PFSK-1 (cell line): ENCODE results near the gene RASSF4.

ENCODE experiments used
- FOXP2 ChIP-seq: optimal IDR thresholded peaks from 2 replicates; pipeline ENCODE3; 2011; ENCODE audit warnings: borderline replicate concordance, control low read depth, inconsistent platforms; ENCODE audit not compliant: insufficient read depth; ENCODE audit errors: extremely low read length, extremely low read depth
- POLR2AphosphoS5 ChIP-seq: IDR thresholded peaks from 2 replicates; pipeline ENCODE4 v1.6.1; 2012; ENCODE audit warnings: low read depth, mild to moderate bottlenecking, control low read depth, low read length, moderate library complexity
- SIN3A ChIP-seq: IDR thresholded peaks from 2 replicates; pipeline ENCODE4 v1.6.1; 2012; ENCODE audit warnings: mild to moderate bottlenecking, low read length, moderate library complexity, borderline replicate concordance; ENCODE audit not compliant: insufficient read depth
- TAF1 ChIP-seq: IDR thresholded peaks from 2 replicates; pipeline ENCODE4 v1.6.1; 2012; ENCODE audit warnings: low read length, control low read depth, borderline replicate concordance; ENCODE audit not compliant: insufficient read depth
- TF ChIP-seq, protein P1 (sequence below), 2 experiments: IDR thresholded peaks; 2 replicates each; pipeline versions ENCODE4 v1.6.1 to v1.8.0; 2011 to 2012; ENCODE audit warnings: low read depth in 2 of 2, low read length in 2 of 2, control low read depth in 1 of 2, inconsistent platforms in 1 of 2, mild to moderate bottlenecking in 1 of 2, moderate library complexity in 1 of 2; ENCODE audit not compliant: insufficient read depth in 1 of 2

Gene RASSF4

DNA sequence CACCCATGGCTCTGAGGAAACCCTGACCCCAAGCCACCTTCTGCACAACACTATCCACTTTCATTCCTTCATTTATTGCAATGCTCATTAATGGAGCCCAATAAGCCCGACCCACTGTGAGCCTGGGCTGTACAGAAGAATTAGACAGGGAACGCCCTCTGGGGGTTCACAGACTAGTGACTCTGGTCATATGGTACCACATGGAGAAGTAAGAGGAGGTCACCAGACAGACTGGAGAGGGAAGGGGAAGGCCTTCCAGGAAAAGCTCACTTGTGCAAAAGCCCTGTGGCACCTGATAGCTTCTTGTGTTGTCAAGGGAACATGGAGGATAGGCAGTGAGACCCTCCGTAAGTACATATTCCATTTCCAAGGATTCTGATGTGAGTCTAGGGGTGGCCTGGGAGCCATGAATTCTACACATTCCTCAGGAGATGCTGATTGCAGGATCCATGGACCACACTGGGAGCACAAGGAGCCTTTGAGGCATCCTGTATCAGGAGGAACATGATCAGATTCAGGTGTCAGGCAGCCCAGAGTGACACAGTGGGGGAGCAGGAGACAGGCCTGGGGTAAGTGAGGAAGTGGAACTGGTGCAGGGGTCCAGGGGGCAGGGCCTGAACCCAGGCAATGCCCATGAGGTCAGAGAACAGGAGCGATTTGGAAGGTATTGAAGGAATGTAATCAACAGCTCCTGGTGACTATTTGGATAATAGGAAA is 28.5 kb upstream of the RASSF4 start:
- TF ChIP-seq, protein P1, sequence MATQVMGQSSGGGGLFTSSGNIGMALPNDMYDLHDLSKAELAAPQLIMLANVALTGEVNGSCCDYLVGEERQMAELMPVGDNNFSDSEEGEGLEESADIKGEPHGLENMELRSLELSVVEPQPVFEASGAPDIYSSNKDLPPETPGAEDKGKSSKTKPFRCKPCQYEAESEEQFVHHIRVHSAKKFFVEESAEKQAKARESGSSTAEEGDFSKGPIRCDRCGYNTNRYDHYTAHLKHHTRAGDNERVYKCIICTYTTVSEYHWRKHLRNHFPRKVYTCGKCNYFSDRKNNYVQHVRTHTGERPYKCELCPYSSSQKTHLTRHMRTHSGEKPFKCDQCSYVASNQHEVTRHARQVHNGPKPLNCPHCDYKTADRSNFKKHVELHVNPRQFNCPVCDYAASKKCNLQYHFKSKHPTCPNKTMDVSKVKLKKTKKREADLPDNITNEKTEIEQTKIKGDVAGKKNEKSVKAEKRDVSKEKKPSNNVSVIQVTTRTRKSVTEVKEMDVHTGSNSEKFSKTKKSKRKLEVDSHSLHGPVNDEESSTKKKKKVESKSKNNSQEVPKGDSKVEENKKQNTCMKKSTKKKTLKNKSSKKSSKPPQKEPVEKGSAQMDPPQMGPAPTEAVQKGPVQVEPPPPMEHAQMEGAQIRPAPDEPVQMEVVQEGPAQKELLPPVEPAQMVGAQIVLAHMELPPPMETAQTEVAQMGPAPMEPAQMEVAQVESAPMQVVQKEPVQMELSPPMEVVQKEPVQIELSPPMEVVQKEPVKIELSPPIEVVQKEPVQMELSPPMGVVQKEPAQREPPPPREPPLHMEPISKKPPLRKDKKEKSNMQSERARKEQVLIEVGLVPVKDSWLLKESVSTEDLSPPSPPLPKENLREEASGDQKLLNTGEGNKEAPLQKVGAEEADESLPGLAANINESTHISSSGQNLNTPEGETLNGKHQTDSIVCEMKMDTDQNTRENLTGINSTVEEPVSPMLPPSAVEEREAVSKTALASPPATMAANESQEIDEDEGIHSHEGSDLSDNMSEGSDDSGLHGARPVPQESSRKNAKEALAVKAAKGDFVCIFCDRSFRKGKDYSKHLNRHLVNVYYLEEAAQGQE (IDR thresholded peaks at IDR 0.05; ENCODE audit: insufficient read depth in 1 of 2, low read depth in 2 of 2, low read length in 2 of 2): no peak

DNA sequence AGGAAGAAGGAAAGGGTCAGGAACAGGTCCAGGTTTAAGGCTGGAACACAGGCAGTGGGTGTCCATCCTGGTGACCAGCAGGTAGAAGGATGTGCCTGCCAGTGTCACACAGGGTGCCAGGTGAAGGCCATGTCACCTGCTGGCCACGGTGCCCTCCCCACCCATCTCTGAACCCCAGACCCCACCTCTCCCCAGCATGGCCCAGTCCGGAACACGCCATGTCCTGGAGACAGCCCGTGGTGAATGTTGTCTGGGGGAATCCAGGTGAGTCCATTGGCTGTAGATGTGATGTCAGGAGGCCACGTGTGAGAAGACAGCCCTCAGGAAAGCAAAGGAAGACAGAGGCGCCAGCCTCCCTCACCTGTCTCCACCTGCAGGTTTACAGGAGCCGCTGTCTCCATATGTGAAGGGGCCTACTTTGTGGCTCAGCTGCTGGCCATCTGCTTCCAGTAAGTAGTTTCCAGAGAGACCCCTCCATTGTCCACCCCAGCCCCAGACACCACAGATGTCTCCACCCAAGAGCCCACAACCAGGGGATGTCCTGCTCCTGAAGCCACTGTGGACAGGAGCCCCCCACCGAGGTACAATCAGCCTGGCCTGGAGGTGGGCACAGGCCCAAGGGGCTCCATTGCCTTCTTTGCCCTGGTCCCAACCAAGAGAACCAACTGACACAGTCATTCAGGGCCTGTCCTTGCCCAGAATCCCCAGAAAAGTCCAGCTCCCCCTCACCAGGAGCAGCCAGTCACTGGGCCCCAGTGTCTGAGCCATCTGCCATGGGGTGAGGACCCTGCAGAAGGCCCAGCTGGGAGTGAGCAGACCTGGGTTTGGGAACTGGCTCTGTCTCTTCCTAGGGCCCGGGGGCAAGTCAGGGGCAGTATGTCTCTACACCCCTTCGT is 27.7 kb upstream of the RASSF4 start:
- TF ChIP-seq TAF1 (no peak), POLR2AphosphoS5 (no peak), SIN3A (no peak), FOXP2 (no peak)
- TF ChIP-seq, protein P1 (IDR thresholded peaks at IDR 0.05; ENCODE audit: insufficient read depth in 1 of 2, low read depth in 2 of 2, low read length in 2 of 2): no peak

DNA sequence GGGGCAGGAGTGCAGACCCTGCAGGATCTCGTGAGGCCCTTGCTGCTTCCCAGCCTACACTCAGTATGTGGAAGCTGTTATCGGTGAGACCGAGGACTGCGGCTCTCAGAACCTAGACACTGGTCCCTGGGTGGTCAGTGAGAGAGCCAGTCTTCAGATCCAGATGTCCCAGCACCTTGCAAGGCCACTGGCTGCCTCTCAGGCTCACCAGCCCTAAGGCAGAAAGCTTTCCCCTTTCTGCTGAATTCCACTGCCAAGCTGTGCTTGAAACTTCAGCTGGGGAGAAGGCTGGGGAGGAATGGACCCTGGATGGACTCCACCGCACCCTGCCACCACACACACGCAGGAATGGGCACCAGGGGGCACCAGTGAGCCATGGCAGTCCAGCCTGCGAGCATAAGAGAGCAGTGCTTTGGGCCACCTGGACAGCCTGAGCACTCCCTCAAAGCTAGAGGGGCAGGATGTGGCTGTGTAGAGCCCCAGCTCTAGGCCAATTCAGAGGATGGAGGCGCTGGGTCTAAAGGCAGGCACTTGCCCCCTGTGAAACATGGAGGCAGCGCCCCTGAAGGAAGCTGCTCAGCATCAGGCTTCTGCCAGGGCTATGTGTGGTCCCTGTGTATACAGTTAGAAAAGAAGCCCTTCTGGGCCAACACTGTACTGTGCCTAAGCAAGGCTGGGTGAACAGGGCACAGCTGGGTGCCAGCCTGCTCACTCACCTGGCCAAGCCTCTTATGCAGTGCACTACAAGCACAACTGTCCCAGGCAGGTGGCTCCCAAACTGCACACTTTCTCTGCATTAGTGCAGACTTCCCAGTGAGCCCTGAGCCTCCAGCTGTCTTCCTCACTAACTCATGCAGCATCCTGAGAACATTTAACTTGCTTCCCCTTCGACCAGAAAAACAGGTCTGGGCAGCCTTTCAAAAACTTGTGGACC is 26.8 kb upstream of the RASSF4 start:
- TF ChIP-seq FOXP2 (peak; percentile 64), TAF1 (no peak)

DNA sequence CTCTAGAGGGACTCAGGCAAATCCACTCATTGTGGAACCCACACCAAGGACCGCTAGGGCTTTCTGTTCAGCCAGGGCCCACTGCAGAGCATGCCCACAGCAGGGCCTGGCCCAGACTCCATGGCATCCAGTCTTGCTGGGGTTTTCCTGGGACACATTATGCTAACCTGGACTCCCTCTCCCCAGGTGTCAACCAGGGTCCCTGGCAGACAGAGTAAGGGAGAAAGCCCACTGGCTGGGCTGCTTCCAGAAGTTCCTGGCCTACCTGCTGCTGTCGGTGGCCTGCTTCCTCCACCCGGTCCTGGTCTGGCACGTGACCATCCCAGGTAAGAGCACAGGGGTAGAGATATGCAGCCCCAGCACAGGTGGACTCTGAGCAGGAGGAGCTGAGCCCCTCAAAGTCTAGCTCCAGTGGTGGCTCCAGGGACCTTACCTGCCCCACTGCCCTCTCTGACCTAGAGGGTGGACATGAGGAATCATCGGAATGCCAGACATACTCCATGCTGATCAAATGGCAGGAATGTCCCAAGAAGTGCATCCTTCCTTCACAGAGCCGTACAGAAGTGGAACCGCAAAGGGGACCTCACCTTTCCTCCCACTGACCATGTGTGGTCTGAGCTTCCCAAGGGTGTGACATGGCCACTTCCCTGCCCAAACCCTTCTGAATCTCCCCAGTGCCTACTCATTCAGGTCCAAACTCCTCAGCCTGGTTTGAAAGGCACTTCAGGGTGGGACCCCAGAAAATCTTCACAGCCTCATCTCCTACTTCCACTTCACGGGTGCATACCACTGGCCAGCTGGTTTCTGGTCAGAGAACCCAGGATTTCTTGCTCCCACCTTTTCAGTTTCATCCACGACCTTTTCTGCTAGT is 25.9 kb upstream of the RASSF4 start:
- TF ChIP-seq TAF1 (no peak), POLR2AphosphoS5 (no peak), SIN3A (no peak), FOXP2 (no peak)
- TF ChIP-seq, protein P1 (IDR thresholded peaks at IDR 0.05; ENCODE audit: insufficient read depth in 1 of 2, low read depth in 2 of 2, low read length in 2 of 2): no peak
